ENCODE results near the gene DENND4A. TPM values are rescaled to one million over a fixed set of nuclear protein-coding genes. Genes with fewer than 3 reads are reported as not detected.

Gene DENND4A
- total and polyA plus RNA-seq, 9 of the 15 experiments (the other 6 are each of a cell fraction or from before 2014, with no cell fraction given), result 6.8 to 32.3 (median 19.9) TPM

DNA sequence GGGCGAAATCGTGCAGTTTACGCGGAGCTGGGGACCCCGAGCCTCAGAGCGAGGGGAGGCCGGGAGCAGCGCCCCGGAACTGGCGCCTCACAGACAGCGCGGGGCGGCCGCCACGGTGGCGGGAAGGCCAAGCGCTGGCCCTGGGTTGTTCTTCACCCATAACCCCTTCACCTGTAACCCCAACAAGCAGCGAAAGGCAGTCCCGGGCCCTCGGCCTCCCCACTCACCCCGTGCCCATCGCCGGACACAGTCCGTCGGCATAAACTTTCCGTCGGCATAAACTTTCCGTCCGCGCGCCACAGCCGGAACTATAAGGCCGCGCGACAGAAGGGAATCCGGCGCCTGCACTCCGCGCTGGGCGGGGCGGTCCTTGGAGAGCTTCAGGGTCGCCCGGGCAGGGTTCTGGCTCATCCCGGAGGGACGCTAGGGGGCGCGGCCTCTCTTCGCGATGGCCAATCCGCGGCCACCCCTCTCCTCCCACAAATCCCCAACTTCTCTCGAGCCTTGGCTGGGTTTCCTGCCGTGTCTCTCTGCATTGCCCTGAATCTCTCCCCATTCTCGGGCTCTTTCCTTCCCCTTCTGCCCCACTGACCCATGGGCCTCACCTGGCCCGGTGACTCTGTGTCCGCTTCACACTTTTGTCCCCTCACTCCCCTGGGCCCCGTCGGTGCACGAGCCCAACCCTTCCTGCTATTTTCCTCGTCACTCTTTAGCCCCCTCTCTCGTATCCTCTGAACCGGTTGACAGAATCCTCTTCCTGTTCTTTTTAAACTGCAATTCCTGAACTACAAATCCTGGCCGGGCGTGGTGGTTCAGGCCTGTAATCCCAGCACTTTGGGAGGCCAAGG is 181.0 kb downstream of the DENND4A start, which contains the start of gene INTS14 (continued):
- TF ChIP-seq, protein P1, sequence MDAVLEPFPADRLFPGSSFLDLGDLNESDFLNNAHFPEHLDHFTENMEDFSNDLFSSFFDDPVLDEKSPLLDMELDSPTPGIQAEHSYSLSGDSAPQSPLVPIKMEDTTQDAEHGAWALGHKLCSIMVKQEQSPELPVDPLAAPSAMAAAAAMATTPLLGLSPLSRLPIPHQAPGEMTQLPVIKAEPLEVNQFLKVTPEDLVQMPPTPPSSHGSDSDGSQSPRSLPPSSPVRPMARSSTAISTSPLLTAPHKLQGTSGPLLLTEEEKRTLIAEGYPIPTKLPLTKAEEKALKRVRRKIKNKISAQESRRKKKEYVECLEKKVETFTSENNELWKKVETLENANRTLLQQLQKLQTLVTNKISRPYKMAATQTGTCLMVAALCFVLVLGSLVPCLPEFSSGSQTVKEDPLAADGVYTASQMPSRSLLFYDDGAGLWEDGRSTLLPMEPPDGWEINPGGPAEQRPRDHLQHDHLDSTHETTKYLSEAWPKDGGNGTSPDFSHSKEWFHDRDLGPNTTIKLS (IDR thresholded peaks at IDR 0.05; ENCODE audit: borderline replicate concordance, low read depth), result peak; percentile 77; the same call in 1 of the 2 replicates
- TF ChIP-seq MYC (IDR thresholded peaks at IDR 0.05; ENCODE audit: low read depth, low read length) (peak; percentile 90), MYC (CRISPR knock-in tag; IDR thresholded peaks at IDR 0.05; ENCODE audit: borderline replicate concordance, low read depth) (peak; percentile 87), RBM22 (IDR thresholded peaks at IDR 0.05; ENCODE audit: low read depth, low read length, poor library complexity, severe bottlenecking) (peak; percentile 88), DIDO1 (tag; IDR thresholded peaks at IDR 0.05; ENCODE audit: low read depth) (peak; percentile 94), ZNF232 (CRISPR knock-in tag; IDR thresholded peaks at IDR 0.05) (no peak), ZNF695 (CRISPR knock-in tag; IDR thresholded peaks at IDR 0.05) (no peak), PHB (CRISPR knock-in tag; IDR thresholded peaks at IDR 0.05) (peak; percentile 85; the same call in 1 of the 2 replicates), SMARCE1 (IDR thresholded peaks at IDR 0.05) (peak; percentile 50; the same call in 1 of the 2 replicates), CTBP1 (IDR thresholded peaks at IDR 0.05; ENCODE audit: borderline replicate concordance) (peak; percentile 96), KDM4B (IDR thresholded peaks at IDR 0.05; ENCODE audit: borderline replicate concordance in 2 of 2, low read depth in 1 of 2) (peak in 1 of 2 experiments; percentile 82; a peak in 1 of 4 replicates), ZNF75A (CRISPR knock-in tag; IDR thresholded peaks at IDR 0.05) (no peak), ETV6 (IDR thresholded peaks at IDR 0.05; ENCODE audit: borderline replicate concordance in 1 of 2, low read depth in 2 of 2, low read length in 1 of 2) (peak in 1 of 2 experiments; percentile 66; a peak in 1 of 4 replicates), ETV6 (CRISPR knock-in tag; IDR thresholded peaks at IDR 0.05; ENCODE audit: borderline replicate concordance) (no peak)
- TF ChIP-seq, protein P2, sequence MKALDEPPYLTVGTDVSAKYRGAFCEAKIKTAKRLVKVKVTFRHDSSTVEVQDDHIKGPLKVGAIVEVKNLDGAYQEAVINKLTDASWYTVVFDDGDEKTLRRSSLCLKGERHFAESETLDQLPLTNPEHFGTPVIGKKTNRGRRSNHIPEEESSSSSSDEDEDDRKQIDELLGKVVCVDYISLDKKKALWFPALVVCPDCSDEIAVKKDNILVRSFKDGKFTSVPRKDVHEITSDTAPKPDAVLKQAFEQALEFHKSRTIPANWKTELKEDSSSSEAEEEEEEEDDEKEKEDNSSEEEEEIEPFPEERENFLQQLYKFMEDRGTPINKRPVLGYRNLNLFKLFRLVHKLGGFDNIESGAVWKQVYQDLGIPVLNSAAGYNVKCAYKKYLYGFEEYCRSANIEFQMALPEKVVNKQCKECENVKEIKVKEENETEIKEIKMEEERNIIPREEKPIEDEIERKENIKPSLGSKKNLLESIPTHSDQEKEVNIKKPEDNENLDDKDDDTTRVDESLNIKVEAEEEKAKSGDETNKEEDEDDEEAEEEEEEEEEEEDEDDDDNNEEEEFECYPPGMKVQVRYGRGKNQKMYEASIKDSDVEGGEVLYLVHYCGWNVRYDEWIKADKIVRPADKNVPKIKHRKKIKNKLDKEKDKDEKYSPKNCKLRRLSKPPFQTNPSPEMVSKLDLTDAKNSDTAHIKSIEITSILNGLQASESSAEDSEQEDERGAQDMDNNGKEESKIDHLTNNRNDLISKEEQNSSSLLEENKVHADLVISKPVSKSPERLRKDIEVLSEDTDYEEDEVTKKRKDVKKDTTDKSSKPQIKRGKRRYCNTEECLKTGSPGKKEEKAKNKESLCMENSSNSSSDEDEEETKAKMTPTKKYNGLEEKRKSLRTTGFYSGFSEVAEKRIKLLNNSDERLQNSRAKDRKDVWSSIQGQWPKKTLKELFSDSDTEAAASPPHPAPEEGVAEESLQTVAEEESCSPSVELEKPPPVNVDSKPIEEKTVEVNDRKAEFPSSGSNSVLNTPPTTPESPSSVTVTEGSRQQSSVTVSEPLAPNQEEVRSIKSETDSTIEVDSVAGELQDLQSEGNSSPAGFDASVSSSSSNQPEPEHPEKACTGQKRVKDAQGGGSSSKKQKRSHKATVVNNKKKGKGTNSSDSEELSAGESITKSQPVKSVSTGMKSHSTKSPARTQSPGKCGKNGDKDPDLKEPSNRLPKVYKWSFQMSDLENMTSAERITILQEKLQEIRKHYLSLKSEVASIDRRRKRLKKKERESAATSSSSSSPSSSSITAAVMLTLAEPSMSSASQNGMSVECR (CRISPR knock-in tag; IDR thresholded peaks at IDR 0.05), result peak; percentile 82
- TF ChIP-seq, protein P3, sequence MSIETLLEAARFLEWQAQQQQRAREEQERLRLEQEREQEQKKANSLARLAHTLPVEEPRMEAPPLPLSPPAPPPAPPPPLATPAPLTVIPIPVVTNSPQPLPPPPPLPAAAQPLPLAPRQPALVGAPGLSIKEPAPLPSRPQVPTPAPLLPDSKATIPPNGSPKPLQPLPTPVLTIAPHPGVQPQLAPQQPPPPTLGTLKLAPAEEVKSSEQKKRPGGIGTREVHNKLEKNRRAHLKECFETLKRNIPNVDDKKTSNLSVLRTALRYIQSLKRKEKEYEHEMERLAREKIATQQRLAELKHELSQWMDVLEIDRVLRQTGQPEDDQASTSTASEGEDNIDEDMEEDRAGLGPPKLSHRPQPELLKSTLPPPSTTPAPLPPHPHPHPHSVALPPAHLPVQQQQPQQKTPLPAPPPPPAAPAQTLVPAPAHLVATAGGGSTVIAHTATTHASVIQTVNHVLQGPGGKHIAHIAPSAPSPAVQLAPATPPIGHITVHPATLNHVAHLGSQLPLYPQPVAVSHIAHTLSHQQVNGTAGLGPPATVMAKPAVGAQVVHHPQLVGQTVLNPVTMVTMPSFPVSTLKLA (conservative IDR thresholded peaks at IDR 0.05), result peak; percentile 69 to 92
- TF ChIP-seq, protein P4, sequence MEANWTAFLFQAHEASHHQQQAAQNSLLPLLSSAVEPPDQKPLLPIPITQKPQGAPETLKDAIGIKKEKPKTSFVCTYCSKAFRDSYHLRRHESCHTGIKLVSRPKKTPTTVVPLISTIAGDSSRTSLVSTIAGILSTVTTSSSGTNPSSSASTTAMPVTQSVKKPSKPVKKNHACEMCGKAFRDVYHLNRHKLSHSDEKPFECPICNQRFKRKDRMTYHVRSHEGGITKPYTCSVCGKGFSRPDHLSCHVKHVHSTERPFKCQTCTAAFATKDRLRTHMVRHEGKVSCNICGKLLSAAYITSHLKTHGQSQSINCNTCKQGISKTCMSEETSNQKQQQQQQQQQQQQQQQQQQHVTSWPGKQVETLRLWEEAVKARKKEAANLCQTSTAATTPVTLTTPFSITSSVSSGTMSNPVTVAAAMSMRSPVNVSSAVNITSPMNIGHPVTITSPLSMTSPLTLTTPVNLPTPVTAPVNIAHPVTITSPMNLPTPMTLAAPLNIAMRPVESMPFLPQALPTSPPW (CRISPR knock-in tag; IDR thresholded peaks at IDR 0.05), result peak; percentile 88
